PC-3 (cell line): Measurements from ENCODE around the gene MSH3.

Source experiments
- CTCF ChIP-seq: fragments of 300-600 bp; sonication (generic); conservative IDR thresholded peaks from 2 replicates; pipeline ENCODE4 v1.5.1; 2017; ENCODE audit warnings: antibody characterized with exemption, low read depth, mild to moderate bottlenecking, low read length
- EZH2phosphoT487 ChIP-seq: fragments of 300-600 bp; sonication (generic); IDR thresholded peaks from 2 replicates; pipeline ENCODE4 v1.6.1; 2018; ENCODE audit warnings: mild to moderate bottlenecking, antibody characterized with exemption, low read length, borderline replicate concordance

GRCh38 chr5:80919678-80920196 lies 265.3 kb downstream of the MSH3 start:
- TF ChIP-seq CTCF (no peak), EZH2phosphoT487 (no peak)
